HG03521 (cell line): Measurements from ENCODE around the gene SIGLEC14.
"Not testable (repeated sequence)": the region's sequence is repeated elsewhere in the genome, so short reads cannot be mapped to it uniquely, and the experiment has no call there.

Experiments
- ATAC-seq: cut with Tn5 transposase; IDR thresholded peaks from one replicate; pipeline ENCODE4 v1.9.1; 2021; ENCODE audit warnings: mild to moderate bottlenecking, moderate library complexity; ENCODE audit not compliant: unreplicated experiment

Gene SIGLEC14

GRCh38 chr19:51675911-51676565, 29.4 kb upstream of the SIGLEC14 start:
- not testable (repeated sequence) for ATAC-seq

- no peak for ATAC-seq
Observed at GRCh38 chr19:51668216-51668615, 21.6 kb upstream of the SIGLEC14 start.

- ATAC-seq: no peak
Observed at GRCh38 chr19:51664997-51665396, 18.4 kb upstream of the SIGLEC14 start.

GRCh38 chr19:51664131-51664530, 17.5 kb upstream of the SIGLEC14 start:
- no peak for ATAC-seq

DNA sequence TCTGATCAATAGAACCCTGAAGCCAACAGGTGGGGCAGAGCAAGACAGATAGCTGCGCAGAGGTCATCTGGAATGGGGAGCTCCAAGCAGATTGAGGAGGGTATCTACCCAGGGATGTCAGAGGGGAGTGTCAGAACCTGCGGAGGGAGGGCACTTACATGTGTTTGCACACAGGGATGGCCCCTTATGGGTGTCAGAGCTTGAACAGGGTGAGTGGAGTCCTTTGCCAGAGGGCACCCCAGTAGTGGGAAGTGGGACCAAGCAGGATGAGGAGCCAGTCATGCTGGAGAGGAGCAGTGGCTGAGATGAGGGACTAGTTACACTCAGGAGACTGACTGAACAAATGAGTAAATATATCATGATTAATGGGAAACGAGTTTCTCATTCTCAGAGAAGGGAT, 17.0 kb upstream of the SIGLEC14 start:
- no peak for ATAC-seq

- no peak for ATAC-seq
Observed at GRCh38 chr19:51660975-51661600, 14.5 kb upstream of the SIGLEC14 start.

- ATAC-seq: no peak
Observed at GRCh38 chr19:51654783-51655182, 8.2 kb upstream of the SIGLEC14 start.

DNA sequence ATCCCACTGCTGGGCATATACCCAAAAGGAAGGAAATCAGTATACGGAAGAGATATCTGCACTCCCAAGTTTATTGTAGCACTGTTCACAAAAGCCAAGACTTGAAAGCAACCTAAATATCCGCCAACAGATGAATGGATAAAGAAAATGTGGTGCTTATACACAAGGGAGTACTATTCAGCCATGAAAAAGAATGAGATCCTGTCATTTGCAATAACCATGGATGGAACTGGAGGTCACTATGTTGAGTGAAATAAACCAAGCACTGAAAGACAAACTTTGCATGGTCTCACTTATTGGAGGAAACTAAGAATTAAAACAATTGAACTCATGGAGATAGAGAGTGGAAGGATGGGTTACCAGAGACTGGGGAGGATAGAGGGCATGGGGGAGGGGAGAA, 6.5 kb upstream of the SIGLEC14 start:
- no peak for ATAC-seq

GRCh38 chr19:51652266-51652665, 5.6 kb upstream of the SIGLEC14 start:
- no peak for ATAC-seq

- ATAC-seq: no peak
Observed at GRCh38 chr19:51651216-51651846, 4.7 kb upstream of the SIGLEC14 start.

DNA sequence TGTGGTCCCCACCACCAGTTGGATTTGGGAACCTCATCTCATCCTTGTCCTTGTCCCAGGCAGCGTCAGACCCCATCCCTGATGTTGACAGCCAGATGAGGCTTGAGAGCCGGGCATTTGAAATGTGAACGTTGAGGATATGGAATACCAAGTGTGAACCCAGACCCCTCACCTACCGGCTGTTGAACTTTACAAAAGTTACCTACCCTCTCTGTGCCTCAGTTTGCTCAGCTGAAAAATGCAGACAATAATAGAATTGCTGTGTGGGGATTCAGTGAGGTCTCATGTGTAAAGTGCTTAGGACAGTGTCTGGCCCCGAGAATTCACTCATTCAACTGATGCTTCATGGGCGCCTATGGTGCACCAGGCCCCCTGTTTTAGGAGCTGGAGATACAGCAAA, 693 bp upstream of the SIGLEC14 start:
- ATAC-seq: no peak

- ATAC-seq: no peak
Observed at GRCh38 chr19:51644636-51645271, 1.9 kb downstream of the SIGLEC14 start.

DNA sequence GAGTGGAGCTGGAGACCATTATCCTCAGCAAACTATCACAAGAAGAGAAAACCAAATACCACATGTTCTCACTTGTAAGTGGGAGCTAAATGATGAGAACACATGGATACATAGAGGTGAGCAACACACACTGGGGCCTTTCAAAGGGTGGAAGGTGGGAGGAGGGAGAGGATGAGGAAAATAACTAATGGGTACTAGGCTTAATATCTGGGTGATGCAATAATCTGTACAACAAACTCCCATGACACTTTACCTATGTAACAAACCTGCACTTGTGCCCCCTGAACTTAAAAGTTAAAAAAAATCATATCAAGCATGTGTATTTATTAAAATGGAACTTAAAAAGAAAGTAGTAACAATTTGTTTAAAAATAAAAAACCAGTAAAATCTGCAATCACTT, 5.0 kb downstream of the SIGLEC14 start:
- ATAC-seq: no peak

DNA sequence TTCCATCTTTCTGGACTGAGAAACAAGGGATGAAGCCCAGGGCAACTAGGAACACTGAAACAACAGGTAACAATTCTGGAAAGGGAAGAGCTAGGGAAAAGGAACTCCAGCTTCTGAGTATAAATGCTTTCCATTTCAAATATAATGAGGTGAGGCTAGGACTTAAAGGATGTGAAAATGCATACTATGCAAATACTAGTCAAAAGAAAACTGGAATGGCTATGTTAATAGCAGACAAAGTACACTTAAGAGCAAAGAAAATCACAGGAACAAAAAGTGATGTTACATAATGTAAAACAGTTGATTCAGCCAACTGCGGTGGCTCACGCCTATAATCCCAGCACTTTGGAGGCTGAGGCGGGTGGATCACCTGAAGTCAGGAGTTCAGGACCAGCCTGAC, 6.2 kb downstream of the SIGLEC14 start:
- no peak for ATAC-seq

- no peak for ATAC-seq
Observed at GRCh38 chr19:51639916-51640315, 6.7 kb downstream of the SIGLEC14 start.

GRCh38 chr19:51637362-51637978, 9.2 kb downstream of the SIGLEC14 start:
- ATAC-seq: no peak

DNA sequence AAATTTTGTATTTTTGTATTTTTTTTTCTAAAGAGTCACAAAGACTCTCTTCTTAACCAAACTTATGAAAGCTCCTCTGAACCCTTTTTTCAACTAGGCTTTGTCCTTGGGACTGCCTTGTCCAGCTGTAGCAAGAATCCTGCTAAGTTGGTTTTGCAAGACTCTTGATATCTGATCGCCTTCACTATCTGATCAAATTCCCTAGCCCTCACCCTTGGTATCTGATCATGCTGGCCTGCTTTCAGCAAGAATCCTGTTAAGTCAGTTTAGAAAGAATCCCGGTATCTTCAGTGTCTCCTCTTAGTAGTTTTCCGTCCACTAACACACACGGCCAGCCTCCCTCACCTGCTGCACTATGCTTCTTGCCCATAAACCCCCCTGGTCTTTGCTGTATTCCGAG, 14.5 kb downstream of the SIGLEC14 start:
- no peak for ATAC-seq

DNA sequence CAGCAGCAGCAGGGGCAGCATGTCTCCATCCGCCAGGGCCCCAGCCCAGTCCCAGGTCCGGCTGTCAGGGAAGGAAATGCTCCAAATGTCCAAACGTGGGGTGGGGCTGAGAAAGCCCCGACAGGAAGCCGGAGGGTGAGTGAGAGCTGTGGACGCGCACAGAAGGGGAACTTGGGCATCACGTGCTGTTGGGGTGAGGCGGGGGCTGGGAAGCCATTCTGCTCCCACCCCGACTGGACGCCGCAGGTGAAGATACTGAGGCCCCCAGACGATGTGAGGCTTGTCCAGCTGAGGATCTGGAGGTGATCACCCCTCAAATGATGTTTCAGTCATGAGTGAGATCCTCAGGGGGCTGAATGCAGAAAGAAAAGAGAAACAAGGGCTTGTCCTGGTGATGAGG, 16.3 kb downstream of the SIGLEC14 start, which contains the start of gene SIGLEC5:
TSS of gene SIGLEC5 (minus strand) at position 87 of the 400 bp plus-strand sequence. CDS start at position 21, 66 bp downstream.
- not testable (repeated sequence) for ATAC-seq

DNA sequence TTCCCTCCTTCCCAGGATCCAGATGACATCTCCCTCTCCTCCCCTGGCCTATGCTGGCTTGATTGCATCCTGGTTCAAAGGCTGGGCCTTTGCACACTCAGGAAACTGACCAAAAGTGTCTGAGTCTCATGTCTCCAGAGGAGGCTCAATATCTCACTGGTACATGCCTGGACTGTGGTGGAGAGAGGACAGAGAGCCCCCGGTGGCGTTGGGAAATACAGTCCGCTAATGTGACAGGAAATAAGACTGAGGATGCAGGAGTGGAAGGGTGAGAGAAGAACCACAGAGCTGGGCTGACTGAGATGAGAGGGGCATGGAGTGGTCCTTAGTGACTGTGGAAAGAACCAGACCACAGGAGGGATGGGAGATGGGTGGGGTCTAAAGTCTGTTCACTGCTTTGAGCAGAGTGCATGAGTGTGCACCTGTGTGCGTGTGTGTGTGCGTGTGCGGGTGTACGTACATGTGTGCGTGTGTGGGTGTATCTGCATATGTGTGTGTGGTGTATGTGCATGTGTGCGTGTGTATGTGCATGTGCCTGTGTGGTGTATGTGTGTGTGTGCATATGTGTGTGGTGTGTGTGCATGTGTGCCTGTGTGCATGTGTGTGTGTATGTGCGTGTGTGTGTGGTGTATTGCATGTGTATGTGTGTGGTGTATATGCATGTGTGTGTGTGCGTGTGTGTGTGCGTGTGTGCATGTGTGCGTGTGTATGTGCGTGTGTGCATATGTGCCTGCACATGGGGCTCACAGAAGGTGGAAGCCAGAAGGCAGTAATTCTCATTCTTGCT, 18.3 kb downstream of the SIGLEC14 start:
- no peak for ATAC-seq

DNA sequence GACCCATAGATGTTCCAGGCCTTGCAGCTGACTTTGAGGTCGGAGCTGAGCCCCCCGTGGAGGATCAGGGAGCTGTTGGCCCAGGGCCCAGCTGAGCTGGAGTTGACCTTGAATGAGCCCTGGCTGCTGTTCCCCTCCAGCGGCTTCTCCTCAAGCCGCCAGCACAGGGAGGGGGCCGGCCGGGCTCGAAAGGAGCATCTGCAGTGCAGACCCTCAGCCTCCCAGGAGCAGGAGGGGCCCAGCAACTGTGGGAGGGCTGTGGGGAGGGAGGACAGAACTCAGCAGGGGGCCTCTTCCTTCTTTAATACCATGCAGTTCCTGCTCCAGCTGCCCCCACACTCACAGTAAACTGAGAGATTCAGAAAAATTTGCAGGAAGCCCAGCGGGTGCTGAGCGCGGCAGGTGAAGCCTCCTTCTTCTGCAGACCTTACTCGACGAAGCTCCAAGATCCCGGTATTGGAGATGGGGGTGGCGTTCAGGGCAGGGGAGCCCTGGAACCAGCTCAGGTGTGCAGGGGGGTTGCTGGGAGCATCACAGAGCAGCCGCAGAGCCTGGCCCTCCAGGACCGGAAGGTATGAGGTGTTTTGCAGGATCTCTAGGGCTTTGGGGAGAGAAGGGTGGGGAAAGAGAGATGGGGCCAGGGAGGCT, 19.0 kb downstream of the SIGLEC14 start:
- no peak for ATAC-seq
